GM19395 (cell line): ENCODE measurements around the gene OTP.

Experiments used
- ATAC-seq: cut with Tn5 transposase; IDR thresholded peaks from one replicate; pipeline ENCODE4 v1.9.1; 2021; ENCODE audit warnings: mild to moderate bottlenecking, moderate library complexity; ENCODE audit not compliant: unreplicated experiment

OTP gene

DNA sequence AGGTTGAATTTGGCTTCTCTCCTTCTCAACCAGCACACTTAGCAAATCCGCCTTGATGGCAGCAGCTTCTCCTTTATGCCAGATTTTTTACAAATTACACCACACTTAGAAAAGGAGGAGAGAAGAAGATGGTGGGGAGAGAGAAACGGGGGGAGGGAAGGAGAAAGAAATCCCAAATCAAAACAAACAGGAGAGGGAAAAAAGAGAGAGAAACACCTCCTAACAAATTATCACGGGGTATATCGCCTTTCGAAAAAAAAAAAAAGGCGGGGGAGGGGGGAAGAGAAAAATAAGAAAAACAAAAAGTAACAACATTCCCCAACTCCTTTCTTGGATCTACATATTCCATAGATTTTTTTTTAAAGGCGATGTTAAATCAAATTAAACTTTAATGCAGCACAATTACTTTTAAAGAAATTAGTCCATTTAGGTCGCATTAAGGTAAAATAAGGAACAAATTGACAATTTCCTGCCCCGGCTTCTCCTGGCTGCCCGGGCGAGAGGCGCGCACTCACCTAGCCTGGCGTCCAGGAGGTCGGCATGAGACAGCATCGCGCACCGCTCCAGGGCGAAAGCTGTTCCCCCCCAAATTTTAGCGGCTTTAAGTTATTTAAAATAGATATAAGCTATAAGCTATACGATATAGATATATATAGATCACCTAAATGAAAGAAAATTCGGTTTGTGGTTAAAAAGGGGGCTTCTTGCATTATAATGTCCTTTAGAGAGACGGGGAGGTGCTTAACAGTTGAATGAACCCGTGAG, at the start of gene OTP:
Gene OTP, minus strand, starts transcription at position 716 of the 765 bp plus-strand sequence. Its CDS starts 164 bp downstream, at position 552.
- no peak for ATAC-seq

DNA sequence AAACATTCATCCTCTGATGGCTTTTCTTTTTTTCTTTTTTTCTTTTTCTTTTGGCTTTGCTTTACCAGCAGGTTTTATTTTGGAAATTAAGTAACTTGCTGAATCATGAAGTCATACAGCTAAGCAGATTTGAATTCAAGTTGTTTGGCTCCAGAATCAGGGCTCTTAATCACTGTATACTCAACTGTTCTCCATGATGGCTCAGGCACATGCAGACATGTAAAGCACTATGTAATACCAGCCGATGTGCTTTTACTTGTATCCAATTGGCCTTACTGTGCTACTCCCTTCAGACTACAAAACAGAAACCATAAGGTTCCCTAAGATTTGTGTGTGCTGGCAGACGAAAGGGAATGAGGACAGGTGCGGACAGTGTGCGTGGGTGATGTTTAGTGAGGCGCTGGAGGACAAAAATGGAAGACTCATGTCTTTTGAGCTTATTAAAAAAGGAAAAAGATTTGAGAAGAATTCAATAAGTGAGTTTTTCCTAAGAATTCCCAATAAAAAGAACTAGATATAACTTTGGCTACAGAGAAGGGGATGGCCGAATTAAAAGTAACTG, 44.7 kb upstream of the OTP start:
- ATAC-seq = no peak

DNA sequence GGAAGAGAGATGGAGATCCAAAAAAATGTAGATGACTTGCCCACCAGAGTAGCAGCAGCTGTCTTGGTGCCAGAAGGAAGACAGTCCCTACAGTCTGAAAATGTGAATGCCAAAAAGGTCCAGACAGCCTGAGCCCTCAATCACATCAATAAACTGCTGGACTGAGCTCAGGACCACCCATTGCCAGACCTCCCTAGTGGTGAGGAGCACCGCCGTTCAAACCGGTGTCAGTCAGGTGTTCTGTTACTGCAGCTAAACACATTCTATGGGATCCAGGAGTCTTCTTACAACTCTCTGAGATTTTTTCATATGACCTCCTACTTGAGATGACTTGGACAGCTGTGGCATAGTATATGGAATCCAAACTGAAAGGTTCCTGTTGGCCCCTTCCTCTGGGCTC, 32.0 kb upstream of the OTP start:
- ATAC-seq = no peak

DNA sequence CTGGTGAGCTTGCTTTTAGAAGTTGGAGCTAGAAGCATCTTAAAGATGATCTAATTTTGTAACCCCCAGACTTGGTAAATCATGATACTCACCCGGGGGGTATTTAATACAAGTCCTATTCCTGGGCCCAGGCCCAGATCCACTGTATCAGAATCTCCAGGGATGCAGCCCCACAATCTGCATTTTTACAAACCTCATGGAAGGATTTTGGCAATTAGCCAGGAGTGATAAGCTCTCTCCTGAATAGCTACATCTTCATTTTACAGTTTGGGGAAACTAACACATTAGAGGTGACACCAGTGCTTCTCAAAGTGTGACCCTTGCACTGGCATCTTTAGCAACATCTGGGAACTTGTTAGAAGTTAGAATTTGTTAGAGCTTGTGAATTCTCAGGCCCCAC, 31.2 kb upstream of the OTP start:
- no peak for ATAC-seq

DNA sequence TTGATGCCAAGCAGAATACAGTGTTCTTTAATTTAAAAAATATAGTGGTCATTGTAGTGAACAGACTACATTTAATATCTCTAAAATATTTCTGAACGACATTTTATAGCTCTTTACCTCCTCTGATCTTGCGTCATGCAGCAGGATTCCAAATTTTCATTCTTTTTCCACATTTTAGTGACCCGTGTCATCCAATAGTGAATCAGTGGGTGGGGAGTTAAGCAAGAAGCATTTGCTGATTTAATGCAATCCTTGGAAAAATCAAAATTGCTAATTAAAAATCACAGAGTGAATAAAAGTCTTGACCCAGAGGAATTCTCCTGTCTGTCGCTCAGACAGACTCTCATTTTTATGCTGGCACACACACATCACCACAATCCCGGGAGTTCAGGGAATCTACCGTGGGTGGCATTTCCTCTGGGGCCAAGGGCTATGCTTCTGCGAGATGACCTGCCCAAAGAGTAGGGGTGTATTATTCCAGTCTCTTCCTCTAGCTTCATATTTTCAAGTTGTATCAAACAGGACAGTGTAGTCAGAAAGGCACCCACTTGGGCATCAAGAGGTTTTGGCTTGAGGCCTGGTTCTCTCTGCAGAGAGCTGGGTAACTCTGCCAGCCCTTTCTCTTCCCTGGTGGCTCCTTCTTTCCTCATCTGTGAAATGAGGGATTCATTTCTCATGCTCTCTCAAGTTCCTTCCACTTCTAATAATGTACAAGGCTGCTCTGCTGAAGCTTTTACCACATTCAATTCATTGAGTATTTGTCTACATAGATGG, 24.8 kb upstream of the OTP start:
- no peak for ATAC-seq

DNA sequence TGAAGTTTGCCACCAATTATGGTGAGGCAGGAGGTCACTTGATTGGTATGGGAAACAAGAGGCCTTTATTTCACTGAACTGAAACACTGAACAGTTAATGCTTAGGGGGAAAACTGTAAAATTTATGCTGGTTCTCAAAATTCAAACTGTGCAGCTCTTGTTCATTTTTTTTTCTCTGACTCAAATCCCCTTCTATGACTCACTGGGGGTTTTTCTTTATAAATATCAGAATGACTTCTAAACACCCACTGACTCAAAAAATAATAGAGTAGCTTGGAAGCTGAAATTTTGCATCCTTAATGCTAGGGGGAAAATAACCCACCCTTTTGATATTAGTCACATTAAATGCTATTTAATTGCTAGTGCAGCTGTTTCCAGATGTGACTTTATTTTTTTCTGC, 24.1 kb upstream of the OTP start:
- no peak for ATAC-seq

DNA sequence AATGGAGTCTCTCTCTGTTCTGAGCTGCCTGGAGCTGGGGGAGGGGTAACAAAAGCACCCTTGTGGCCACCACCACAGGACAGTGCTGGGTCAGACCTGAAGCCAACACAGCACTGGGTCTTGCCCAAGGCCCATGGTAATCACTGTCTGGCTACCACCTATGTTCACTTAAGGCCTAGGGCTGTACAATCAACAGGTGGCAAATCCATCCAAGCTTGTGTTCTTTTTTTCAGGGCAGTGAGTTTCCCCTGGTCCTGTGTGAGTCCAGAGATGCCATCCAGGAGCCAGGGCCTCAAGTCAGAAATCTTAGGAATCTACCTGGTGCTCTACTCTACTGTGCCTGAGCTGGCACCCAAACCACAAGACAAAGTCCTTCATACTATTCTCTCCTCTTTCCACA, 20.1 kb upstream of the OTP start:
- ATAC-seq = no peak

DNA sequence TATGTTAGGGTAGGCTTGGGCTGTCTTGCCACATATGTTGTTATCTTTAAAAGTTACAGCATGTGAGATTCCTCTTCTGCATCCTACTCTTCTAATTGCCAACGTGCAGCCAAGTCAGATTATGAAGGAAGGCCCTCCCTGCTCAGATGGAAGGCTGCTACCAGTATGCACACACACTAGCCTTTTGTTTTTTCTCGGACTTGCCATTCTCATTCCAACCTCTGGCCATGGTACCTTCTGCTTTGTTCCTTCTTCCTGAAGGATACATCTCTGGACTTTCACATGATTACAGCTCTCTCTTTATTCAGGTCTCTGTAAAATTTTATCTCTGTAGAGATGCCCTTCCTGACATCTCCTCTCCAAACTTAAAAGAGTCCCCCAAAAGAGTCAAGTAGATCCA, 12.8 kb upstream of the OTP start:
- ATAC-seq = no peak

DNA sequence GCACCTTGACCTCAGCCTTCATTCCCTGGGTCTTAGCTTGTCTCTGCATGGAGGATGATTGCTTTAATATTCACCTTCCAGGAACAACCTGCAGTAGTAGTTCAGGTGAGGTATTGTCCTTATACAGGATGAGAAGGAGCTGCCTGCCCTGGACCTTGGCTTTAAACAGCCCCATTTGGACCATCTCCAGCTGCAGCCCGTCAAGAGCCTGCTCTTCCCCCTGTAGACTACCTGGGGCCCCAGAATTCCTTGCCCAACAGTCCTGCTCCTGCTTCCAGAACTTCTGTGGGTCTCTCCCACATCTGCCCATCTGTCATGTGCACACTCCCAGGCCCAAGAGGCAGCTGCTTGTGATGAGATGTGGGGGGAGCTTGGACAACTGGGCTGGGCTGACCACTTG, 12.2 kb upstream of the OTP start:
- no peak for ATAC-seq

DNA sequence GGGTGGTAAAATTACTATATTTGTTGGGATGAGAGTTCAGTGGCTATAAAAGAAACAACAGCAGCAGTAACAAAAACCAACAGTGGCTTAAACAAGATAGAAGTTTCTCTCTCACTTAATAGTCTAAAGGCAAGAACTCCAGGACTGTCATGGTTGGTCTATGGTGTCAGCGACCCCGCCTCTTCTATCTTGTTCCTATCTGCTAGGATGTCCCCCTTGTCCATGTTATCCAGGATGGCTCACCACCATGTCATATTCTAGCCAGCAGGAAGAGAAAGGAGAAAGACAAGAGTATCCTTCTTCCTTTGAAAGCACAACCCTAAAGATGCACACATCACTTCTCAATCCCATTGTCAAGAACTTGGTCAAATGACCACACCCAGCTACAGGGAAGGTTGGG, 11.3 kb upstream of the OTP start:
- no peak for ATAC-seq

DNA sequence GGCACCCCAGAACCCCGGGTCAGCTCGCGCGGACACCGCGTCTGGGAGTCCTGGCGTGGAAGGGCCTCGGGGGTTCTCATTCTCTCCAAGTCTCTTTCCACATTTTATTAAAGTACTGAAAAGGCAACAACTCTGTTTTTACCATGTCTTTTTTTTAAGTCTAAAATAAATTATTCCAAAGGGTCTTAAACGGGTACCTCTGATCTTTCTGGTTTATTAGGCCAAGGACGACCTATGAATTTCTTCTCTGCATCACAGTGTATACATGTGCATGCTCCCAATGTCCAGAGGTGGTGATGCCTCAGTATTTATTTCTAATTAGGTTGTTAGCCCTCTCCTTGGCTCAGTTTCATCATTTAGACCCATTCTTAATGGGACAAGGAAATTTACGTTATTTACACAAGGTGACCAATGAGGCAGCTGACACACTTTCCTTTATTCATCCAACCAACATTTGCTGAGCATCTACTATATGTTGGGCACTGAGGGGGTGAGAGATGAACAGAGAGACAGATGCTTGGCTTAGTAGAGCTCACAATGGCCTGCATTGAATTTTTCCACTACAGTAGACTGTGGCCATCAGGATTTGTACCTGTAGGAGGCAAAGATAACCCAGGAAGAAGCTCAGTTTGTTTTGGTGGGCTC, 7.6 kb upstream of the OTP start:
- ATAC-seq = no peak

DNA sequence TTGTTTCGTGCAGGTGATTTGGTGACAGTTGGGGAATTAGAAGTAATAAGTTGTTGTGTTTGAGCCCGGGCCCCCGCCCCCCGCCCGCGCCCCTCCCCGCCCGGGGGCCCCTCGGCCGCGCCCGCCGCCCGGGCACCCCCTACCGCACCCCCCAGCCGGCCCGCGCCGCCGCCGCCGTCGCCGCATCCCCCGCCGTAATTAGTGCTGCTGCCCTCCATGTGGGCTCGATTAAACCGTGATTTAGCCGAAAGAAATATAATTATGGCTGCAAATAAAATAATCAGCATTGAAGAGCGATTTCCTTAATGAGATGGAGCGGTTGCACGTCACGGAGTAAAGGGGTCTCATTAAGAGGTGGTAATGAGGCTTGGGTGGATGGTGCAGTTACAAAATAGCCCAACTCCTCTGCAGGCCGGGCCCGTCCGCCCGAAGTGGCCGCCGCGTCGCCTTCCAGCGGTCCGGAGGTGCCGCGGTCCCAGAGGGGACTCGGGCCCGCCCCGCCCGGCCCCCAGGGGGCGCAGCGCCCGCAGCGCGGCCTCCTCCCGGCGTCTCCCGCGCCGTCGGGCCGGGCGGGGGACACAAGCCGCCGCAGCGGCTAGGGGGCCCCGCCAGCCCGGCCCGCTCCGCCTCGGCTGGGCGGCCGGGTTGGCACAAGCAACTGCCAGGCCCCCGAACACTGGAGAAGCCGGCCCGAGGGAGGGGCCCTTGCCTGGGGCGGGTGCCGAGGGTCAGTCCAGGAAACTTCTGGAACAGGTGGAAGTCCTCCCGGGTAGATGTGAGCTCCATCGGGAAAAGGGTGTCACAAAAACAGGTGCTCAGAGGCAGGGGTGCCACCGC, 6.9 kb upstream of the OTP start:
- no peak for ATAC-seq

DNA sequence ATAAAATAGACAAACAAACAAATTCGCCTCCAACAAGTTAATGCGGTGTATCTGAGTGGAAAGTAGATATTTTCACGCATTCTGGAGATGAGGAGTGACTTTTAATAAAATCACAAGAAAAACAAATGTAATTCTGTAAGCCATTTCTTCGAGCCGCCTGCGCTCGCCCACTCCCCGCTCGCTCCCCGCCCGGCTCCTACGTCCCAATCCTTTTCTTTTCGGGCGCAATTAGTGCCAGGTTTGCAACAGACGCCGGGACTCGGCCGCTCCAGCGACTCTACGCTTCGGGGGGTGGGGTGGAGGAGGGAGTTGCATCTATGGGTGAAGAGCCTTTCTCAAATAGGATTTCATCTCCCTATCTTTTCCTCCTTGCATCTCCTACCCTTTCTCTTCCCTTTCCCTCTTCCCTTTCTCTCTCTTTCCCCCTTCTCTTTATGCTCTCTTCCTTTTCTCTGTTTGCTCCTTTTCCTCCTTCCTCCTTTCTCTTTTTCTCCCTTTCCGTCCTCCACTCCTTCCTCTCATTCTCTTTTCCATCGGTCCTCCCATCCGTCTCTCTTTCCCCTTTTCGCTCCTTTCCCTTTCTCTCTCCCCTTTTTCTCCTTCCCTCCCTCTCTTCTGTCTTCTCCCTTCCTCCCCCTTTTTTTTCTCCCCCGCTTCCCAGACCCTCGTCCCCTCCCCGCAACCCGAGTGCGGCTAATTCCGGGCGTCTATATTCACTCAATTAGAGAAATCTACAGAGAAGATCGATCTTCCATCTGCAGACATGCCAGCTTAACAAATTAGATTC, 6.1 kb upstream of the OTP start:
- ATAC-seq = no peak

DNA sequence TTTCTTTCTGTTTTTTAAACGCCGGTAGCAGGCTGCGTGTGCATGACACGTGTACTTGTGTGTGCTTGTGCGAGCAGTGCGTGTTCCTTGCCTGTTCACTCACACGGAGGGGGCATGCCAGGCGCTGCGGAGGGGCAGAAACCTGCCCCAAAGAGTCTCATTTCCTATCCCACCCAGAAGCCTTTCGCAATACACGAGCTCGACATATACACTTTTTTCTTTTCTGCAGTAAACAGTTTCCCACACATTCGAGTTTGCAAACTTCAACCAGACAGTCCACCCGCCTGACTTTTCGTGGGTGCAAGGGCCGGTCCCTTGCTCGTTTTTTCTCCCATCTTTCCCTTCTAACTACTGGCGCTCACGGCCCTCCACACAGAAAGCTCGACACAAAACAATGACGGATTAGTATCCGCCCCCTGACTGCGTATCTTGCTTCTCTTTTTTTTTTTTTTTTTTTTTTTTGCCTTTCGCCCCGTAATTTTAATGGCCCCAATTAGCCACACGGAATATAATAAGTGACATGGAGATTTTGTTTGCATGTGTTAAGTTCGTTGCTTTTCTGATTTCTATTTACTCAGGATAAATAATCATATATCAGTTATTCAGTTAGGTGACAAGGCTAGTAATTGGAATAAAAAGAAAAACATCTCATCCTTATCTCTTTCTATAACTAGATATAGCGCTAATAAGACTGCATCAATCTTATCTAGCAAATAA, 5.3 kb upstream of the OTP start:
- no peak for ATAC-seq

DNA sequence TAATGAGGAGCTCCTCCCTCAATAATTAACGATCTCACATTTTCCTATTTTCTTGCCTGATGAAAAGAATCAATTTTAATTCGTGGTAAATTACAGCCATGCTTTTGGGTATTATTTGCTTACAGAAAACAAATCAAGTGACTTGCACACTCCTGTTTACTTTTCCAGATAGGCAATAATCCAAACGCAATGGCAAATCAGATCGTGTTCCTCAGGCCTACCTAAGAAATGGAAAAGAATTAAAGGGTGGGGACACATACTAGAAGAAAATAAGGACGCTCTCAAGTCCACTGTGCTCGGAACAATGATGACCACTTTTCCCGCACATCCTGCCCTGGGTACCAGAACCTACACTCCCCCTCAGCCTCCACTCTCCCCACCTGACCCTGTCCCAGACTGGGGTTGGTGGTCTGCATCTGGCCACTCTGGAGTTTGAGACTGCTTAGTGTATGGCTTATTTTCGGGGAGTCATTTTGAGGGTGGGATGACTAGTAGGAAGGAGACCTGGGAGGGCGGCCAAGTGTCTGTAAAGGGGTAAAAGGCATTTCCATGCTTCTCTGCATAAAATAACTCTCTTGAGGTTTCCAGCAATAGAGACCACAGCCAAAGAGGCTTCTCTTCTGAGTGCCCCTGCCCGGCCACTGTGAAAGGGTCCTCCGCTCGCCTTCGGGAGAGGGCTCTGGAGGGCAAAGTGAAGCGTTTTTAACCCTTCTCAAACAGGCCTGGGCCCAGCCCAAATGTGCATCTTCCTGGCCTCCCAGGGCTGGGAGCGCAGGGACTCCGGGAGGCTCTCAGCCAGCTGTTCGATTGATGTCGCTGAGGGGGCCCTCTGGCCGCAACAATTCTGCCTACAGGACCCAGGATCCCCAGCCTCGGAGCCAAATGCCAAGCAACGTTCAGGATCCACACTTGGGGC, 4.5 kb upstream of the OTP start:
- ATAC-seq = no peak

DNA sequence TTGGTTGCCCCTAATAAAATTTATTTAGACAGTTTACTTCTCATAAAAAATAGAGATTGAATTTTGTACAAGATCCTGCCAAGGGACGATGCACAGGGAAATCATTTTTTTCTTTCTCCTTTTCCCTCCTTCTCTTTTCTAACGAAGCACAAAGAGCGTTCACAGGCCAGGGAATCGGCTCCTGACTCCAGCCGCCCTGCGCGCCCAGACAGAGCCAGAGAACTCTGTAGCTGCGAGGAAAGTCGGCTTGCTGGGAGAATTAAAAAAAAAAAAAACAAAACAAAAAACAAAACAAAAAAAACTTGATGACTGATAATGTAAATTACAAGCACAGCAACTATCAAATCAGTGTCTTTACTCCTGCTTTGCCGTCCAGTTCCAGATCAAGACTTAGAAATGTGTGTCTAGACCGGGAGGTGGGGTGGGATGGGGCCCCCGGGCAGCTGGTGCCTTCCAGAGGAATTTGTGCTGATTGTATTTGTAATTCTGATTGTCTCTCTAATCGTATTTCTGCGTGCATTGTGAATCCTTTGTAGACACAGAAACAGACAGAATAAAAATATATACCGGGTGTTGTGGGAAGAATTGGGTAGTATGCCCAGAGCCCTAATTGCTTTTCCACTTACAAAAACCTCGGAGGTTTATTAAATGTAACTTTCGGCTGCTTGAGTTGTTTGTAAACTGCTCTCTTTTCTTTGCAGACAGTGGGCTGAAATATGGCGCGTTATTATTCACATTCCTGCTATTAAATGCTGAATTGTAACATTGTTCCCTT, 3.6 kb upstream of the OTP start:
- ATAC-seq = no peak

DNA sequence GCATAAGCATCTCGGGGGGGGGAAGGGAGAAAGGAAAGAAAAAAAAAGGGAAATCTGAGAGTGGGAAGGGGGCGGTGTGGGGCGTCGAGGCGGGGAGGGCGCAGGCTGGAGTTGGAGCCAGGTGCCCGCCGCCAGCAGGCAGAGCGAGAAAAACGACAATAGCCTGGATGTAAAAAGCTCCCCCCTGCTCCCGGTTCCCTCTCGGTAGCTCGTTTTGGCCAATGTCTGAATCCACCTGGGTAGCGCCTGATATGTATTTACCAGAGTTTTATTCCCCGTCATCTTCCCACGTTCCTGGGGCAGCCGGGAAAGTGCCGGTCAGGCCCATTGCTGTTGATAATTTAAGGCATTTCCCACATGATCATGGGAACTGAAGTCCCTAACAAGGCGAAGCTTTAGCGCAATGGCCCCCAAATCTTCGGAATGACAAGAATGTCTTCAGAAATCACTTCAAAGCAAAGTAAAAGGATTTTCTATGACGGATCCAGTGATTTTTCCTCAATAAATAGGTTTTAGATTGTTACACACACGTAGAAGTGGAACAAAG, 3.0 kb upstream of the OTP start:
- ATAC-seq = no peak
